HG03439 (cell line): ENCODE measurements around the gene C10orf95.
A peak's percentile ranks its signal among the peaks of the same experiment; 100 is the strongest.
"Not testable (repeated sequence)": the region's sequence is repeated elsewhere in the genome, so short reads cannot be mapped to it uniquely, and the experiment has no call there.

Experiments used
- ATAC-seq: cut with Tn5 transposase; IDR thresholded peaks from one replicate; pipeline ENCODE4 v1.9.1; 2021; ENCODE audit warnings: mild to moderate bottlenecking, moderate library complexity; ENCODE audit not compliant: unreplicated experiment

C10orf95 gene

GRCh38 chr10:102467318-102467717, 16.0 kb upstream of the C10orf95 start:
- ATAC-seq = no peak

GRCh38 chr10:102465466-102465865, 14.1 kb upstream of the C10orf95 start:
- no peak for ATAC-seq

- ATAC-seq = no peak
Observed at GRCh38 chr10:102463983-102464382, 12.6 kb upstream of the C10orf95 start.

GRCh38 chr10:102462512-102463054, 11.2 kb upstream of the C10orf95 start:
- ATAC-seq = no peak

- peak; percentile 71 for ATAC-seq
Observed at GRCh38 chr10:102461187-102462054, 10.1 kb upstream of the C10orf95 start.

- ATAC-seq = peak; percentile 18
Observed at GRCh38 chr10:102460836-102461186, 9.5 kb upstream of the C10orf95 start.

- ATAC-seq = no peak
Observed at GRCh38 chr10:102458656-102459055, 7.3 kb upstream of the C10orf95 start.

- no peak for ATAC-seq
Observed at GRCh38 chr10:102457591-102458150, 6.3 kb upstream of the C10orf95 start.

- ATAC-seq = no peak
Observed at GRCh38 chr10:102455893-102456471, 4.6 kb upstream of the C10orf95 start.

GRCh38 chr10:102454662-102455487, 3.5 kb upstream of the C10orf95 start:
- not testable (repeated sequence) for ATAC-seq

- no peak for ATAC-seq
Observed at GRCh38 chr10:102453502-102453901, 2.2 kb upstream of the C10orf95 start.

- ATAC-seq = no peak
Observed at GRCh38 chr10:102452672-102453340, 1.5 kb upstream of the C10orf95 start.

- ATAC-seq = peak; percentile 76
Observed at GRCh38 chr10:102450374-102451104, 804 bp downstream of the C10orf95 start.

- peak; percentile 13 for ATAC-seq
Observed at GRCh38 chr10:102450124-102450373, 1.3 kb downstream of the C10orf95 start.

- ATAC-seq = peak; percentile 40
Observed at GRCh38 chr10:102449321-102450123, 1.8 kb downstream of the C10orf95 start.

GRCh38 chr10:102444851-102445250, 6.5 kb downstream of the C10orf95 start:
- ATAC-seq = no peak

GRCh38 chr10:102438374-102438773, 13.0 kb downstream of the C10orf95 start:
- ATAC-seq = no peak

GRCh38 chr10:102437515-102437914, 13.8 kb downstream of the C10orf95 start:
- ATAC-seq = no peak

GRCh38 chr10:102436312-102436711, 15.0 kb downstream of the C10orf95 start:
- no peak for ATAC-seq
